ENCODE measurements around the gene ATRAID.

- TF ChIP-seq POLR2AphosphoS5 (IDR thresholded peaks at IDR 0.05; ENCODE audit: low read depth): no peak
- TF ChIP-seq, protein P1, sequence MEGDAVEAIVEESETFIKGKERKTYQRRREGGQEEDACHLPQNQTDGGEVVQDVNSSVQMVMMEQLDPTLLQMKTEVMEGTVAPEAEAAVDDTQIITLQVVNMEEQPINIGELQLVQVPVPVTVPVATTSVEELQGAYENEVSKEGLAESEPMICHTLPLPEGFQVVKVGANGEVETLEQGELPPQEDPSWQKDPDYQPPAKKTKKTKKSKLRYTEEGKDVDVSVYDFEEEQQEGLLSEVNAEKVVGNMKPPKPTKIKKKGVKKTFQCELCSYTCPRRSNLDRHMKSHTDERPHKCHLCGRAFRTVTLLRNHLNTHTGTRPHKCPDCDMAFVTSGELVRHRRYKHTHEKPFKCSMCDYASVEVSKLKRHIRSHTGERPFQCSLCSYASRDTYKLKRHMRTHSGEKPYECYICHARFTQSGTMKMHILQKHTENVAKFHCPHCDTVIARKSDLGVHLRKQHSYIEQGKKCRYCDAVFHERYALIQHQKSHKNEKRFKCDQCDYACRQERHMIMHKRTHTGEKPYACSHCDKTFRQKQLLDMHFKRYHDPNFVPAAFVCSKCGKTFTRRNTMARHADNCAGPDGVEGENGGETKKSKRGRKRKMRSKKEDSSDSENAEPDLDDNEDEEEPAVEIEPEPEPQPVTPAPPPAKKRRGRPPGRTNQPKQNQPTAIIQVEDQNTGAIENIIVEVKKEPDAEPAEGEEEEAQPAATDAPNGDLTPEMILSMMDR (conservative IDR thresholded peaks at IDR 0.05; ENCODE audit: low read depth in 2 of 2): no peak
- TF ChIP-seq CREB1 (CRISPR knock-in tag; IDR thresholded peaks at IDR 0.05; ENCODE audit: low read depth): no peak
- TF ChIP-seq EZH2 (IDR thresholded peaks at IDR 0.05; ENCODE audit: low read depth, unreplicated experiment): no peak
Observed at GRCh38 chr2:27212626-27213471, 1.0 kb downstream of the ATRAID start.

Measured in GM23338 (cell line).